IMR-90 (cell line): ENCODE data around the gene GLIS1. TPM values are rescaled to one million over a fixed set of nuclear protein-coding genes. Genes with fewer than 3 reads are reported as not detected.

Experiments used
- ATAC-seq: fragments of 200-7000 bp; cut with Tn5 transposase; 2 replicates; pipeline ENCODE4 v1.9.1; 2020; ENCODE audit warnings: low read depth, mild to moderate bottlenecking, moderate library complexity
- BruUV-seq: library from RNA; stranded (reverse); fragments of 400-500 nt; replicated peaks from 2 replicates; lab custom pipeline; 2021; lab: Mats Ljungman, UMichigan
- CTCF ChIA-PET: fragments of 300-600 bp; formaldehyde crosslinking; extraction: SDS; loops from one replicate; lab custom pipeline; 2021; ENCODE audit warnings: antibody characterized with exemption; lab: Yijun Ruan, JAX
- POLR2A ChIA-PET: fragments of 300-600 bp; sonication (Branson Sonifier 250); formaldehyde crosslinking; loops from one replicate; lab custom pipeline; 2022; ENCODE audit warnings: antibody characterized with exemption; ENCODE audit not compliant: unreplicated experiment; lab: Charles Lee
- DNase-seq: peaks from one replicate; pipeline ENCODE4 v3.0.0; 2013
- H2AFZ ChIP-seq: replicated peaks from 2 replicates; pipeline ENCODE3; 2013; ENCODE audit warnings: low read length, mild to moderate bottlenecking; ENCODE audit not compliant: poor library complexity
- H2AK5ac ChIP-seq: 2 replicates; pipeline ENCODE4 v1.6.1; 2013; ENCODE audit warnings: low read depth, low read length, inconsistent platforms
- H2AK9ac ChIP-seq: replicated peaks from 2 replicates; pipeline ENCODE3; 2013; ENCODE audit warnings: mild to moderate bottlenecking, low read depth, low read length, moderate library complexity; ENCODE audit not compliant: poor library complexity
- H2BK120ac ChIP-seq: 2 replicates; pipeline ENCODE4 v1.6.1; 2013; ENCODE audit warnings: low read depth, low read length, inconsistent platforms
- H2BK15ac ChIP-seq: 3 replicates; pipeline ENCODE4 v1.6.1; 2013; ENCODE audit warnings: low read depth, low read length, inconsistent platforms
- H2BK20ac ChIP-seq: 2 replicates; pipeline ENCODE4 v1.6.1; 2013; ENCODE audit warnings: low read depth, mild to moderate bottlenecking, inconsistent platforms, low read length, moderate library complexity
- H2BK5ac ChIP-seq: 2 replicates; pipeline ENCODE4 v1.6.1; 2013; ENCODE audit warnings: mild to moderate bottlenecking, low read depth, low read length, inconsistent platforms; ENCODE audit not compliant: poor library complexity, severe bottlenecking
- H3K14ac ChIP-seq: replicated peaks from 2 replicates; pipeline ENCODE4 v1.6.1; 2013; ENCODE audit warnings: low read depth, low read length, inconsistent platforms
- H3K18ac ChIP-seq: 2 replicates; pipeline ENCODE4 v1.6.1; 2013; ENCODE audit warnings: low read depth, low read length, control low read depth
- H3K23ac ChIP-seq: 2 replicates; pipeline ENCODE4 v1.6.1; 2013; ENCODE audit warnings: low read depth, low read length, inconsistent platforms
- H3K27ac ChIP-seq: 2 replicates; pipeline ENCODE4 v1.5.1; 2013; ENCODE audit warnings: mild to moderate bottlenecking, control low read depth, low read length; ENCODE audit not compliant: insufficient read depth
- H3K27me3 ChIP-seq: 2 replicates; pipeline ENCODE4 v1.6.1; 2013; ENCODE audit warnings: low read length; ENCODE audit not compliant: control insufficient read depth, insufficient read depth
- H3K36me3 ChIP-seq: 2 replicates; pipeline ENCODE4 v1.6.1; 2013; ENCODE audit warnings: low read length, mixed read lengths; ENCODE audit not compliant: control insufficient read depth, insufficient read depth
- H3K4ac ChIP-seq: 2 replicates; pipeline ENCODE4 v1.6.1; 2013; ENCODE audit warnings: low read depth, low read length, inconsistent platforms
- H3K4me1 ChIP-seq: 2 replicates; pipeline ENCODE4 v1.6.1; 2013; ENCODE audit warnings: low read length, mixed read lengths; ENCODE audit not compliant: control insufficient read depth, insufficient read depth
- H3K4me2 ChIP-seq: 2 replicates; pipeline ENCODE4 v1.6.1; 2013; ENCODE audit warnings: low read depth, mild to moderate bottlenecking, control low read depth, low read length, moderate library complexity
- H3K4me3 ChIP-seq: 2 replicates; pipeline ENCODE4 v1.5.1; 2013; ENCODE audit warnings: low read depth, mild to moderate bottlenecking, control low read depth, low read length, moderate library complexity; ENCODE audit not compliant: insufficient read depth
- H3K56ac ChIP-seq: 2 replicates; pipeline ENCODE4 v1.6.1; 2013; ENCODE audit warnings: low read length, inconsistent platforms; ENCODE audit not compliant: insufficient read depth; ENCODE audit errors: extremely low read depth
- H3K79me1 ChIP-seq, 2 experiments: 2 replicates each; pipeline ENCODE4 v1.6.1; 2013; ENCODE audit warnings: low read length in 2 of 2, inconsistent platforms in 1 of 2, low read depth in 1 of 2
- H3K9ac ChIP-seq: 2 replicates; pipeline ENCODE4 v1.6.1; 2013; ENCODE audit warnings: low read depth, low read length, control low read depth
- H3K9me1 ChIP-seq: 2 replicates; pipeline ENCODE4 v1.6.1; 2013; ENCODE audit warnings: low read length, inconsistent platforms; ENCODE audit not compliant: insufficient read depth
- H3K9me3 ChIP-seq: 2 replicates; pipeline ENCODE4 v1.6.1; 2013; ENCODE audit warnings: low read length; ENCODE audit not compliant: control insufficient read depth, insufficient read depth
- H4K20me1 ChIP-seq: 2 replicates; pipeline ENCODE4 v1.6.1; 2013; ENCODE audit warnings: low read length, inconsistent platforms; ENCODE audit not compliant: insufficient read depth
- H4K5ac ChIP-seq: 2 replicates; pipeline ENCODE4 v1.6.1; 2013; ENCODE audit warnings: mild to moderate bottlenecking, low read depth, low read length, control low read depth
- H4K8ac ChIP-seq, 2 experiments: 2 replicates each; pipeline ENCODE4 v1.6.1; 2013; ENCODE audit warnings: low read depth in 2 of 2, low read length in 2 of 2, control low read depth in 1 of 2, inconsistent platforms in 1 of 2
- H4K91ac ChIP-seq: 2 replicates; pipeline ENCODE4 v1.6.1; 2013; ENCODE audit warnings: low read depth, low read length, inconsistent platforms; ENCODE audit not compliant: insufficient read depth
- BHLHE40 ChIP-seq: fragments of 150-350 bp; IDR thresholded peaks from 2 replicates; pipeline ENCODE4 v1.6.1; 2016; ENCODE audit warnings: mild to moderate bottlenecking, low read depth, low read length
- CEBPB ChIP-seq: IDR thresholded peaks from 2 replicates; pipeline ENCODE4 v1.6.1; 2012; ENCODE audit warnings: low read depth, low read length, improper control_type of control experiment
- CHD1 ChIP-seq: IDR thresholded peaks from 2 replicates; pipeline ENCODE4 v1.6.1; 2012; ENCODE audit warnings: low read depth, low read length, improper control_type of control experiment
- FOS ChIP-seq: fragments of 150-350 bp; IDR thresholded peaks from 2 replicates; pipeline ENCODE4 v1.6.1; 2016; ENCODE audit warnings: low read depth, low read length
- MAFK ChIP-seq: IDR thresholded peaks from 2 replicates; pipeline ENCODE4 v1.6.1; 2012; ENCODE audit warnings: low read depth, low read length, improper control_type of control experiment
- MAZ ChIP-seq: IDR thresholded peaks from 2 replicates; pipeline ENCODE4 v1.6.1; 2012; ENCODE audit warnings: low read depth, mild to moderate bottlenecking, low read length, improper control_type of control experiment, moderate library complexity, borderline replicate concordance
- MXI1 ChIP-seq: IDR thresholded peaks from 2 replicates; pipeline ENCODE4 v1.6.1; 2012; ENCODE audit warnings: low read depth, mild to moderate bottlenecking, low read length, moderate library complexity, borderline replicate concordance
- NFE2L2 ChIP-seq: fragments of 150-350 bp; IDR thresholded peaks from 2 replicates; pipeline ENCODE4 v1.6.1; 2016; ENCODE audit warnings: low read depth, mild to moderate bottlenecking, low read length
- POLR2A ChIP-seq: IDR thresholded peaks from 2 replicates; pipeline ENCODE4 v1.6.1; 2012; ENCODE audit warnings: mild to moderate bottlenecking, low read depth, low read length
- RAD21 ChIP-seq: IDR thresholded peaks from 2 replicates; pipeline ENCODE4 v1.6.1; 2012; ENCODE audit warnings: low read length, improper control_type of control experiment
- RFX5 ChIP-seq: IDR thresholded peaks from 2 replicates; pipeline ENCODE4 v1.8.0; 2012; ENCODE audit warnings: low read depth, mild to moderate bottlenecking, low read length, moderate library complexity
- SMC3 ChIP-seq: fragments of 150-350 bp; IDR thresholded peaks from 2 replicates; pipeline ENCODE4 v1.6.1; 2016; ENCODE audit warnings: low read depth, mild to moderate bottlenecking, antibody characterized with exemption, low read length, moderate library complexity
- WGBS, 2 experiments: methylation state at CpG; one replicate each; pipeline versions ENCODE4 v1.1.5 to v1.1.7; 2013; ENCODE audit warnings: missing lambda C conversion rate in 2 of 2; ENCODE audit not compliant: insufficient read length in 1 of 2; ENCODE audit errors: extremely low coverage in 2 of 2; 5-methylcytosine and 5-hydroxymethylcytosine counted together
- dilution Hi-C: fragments of 300-500 bp; cut with HindIII; formaldehyde crosslinking; loops from one replicate; pipeline ENCODE4 v1.14.3; 2018; ENCODE audit warnings: low sequenced_read_pairs; ENCODE audit not compliant: unreplicated experiment
- in situ Hi-C: fragments of 300-500 bp; cut with MboI; formaldehyde crosslinking; loops from 3 replicates; pipeline ENCODE4 v1.14.3; 2019; ENCODE audit warnings: low sequenced_read_pairs, inconsistent platforms, mixed read lengths
- intact Hi-C: fragments of 100-400 bp; cut with micrococcal nuclease; formaldehyde crosslinking; loops from 2 replicates; pipeline ENCODE4 v1.10.0; 2022
- polyA plus RNA-seq, 3 experiments: library from polyadenylated mRNA; depleted of rRNA; stranded (reverse); fragments of >200 nt; gene quantifications; 2 replicates each; pipeline ENCODE4 v1.2.3, GENCODE V29; 2012; ENCODE audit warnings: low replicate concordance in 1 of 3
- total RNA-seq: library from RNA; depleted of rRNA; stranded (reverse); fragments of >200 nt; gene quantifications from 2 replicates; pipeline ENCODE4 v1.2.3, GENCODE V29; 2012
- TF ChIP-seq, protein P1 (sequence below): fragments of 150-350 bp; IDR thresholded peaks from 2 replicates; pipeline ENCODE4 v1.6.1; 2017; ENCODE audit warnings: mild to moderate bottlenecking, antibody characterized with exemption, low read length, low read depth
- TF ChIP-seq, protein P2 (sequence below): conservative IDR thresholded peaks from 2 replicates; pipeline ENCODE4 v1.5.1; 2012; ENCODE audit warnings: mild to moderate bottlenecking, low read depth, low read length, improper control_type of control experiment
- TF ChIP-seq, protein P3 (sequence below): fragments of 150-350 bp; IDR thresholded peaks from 2 replicates; pipeline ENCODE4 v1.6.1; 2016; ENCODE audit warnings: low read depth, mild to moderate bottlenecking, low read length, moderate library complexity, borderline replicate concordance

Gene GLIS1
- total and polyA plus RNA-seq, 2 of the 4 experiments (the other 2 are of a cell fraction) = 0.18 to 2.3 TPM

DNA sequence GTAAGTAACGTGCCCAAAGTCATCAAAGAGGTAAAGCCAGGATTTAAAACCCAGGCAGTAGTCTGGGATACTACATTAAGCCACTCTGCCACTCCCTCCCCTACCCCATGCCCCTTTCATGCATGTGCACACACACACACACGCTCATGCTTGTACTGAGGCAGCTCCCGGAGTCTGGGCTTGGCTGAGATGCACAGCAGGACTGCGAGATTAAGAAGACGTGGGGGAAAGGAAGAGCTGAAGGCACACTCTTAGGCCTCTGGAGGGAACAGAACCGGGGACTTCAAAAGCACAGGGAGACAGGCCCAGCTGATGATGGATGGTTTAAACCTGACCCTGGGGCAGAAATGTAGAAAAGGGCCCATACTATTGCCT is 98.3 kb downstream of the GLIS1 start:
- Histone ChIP-seq H4K5ac (no peak overlapping the region), H3K4ac (no peak overlapping the region), H2AFZ (no peak overlapping the region), H3K36me3 (no peaks in the 10 kb centered on the region), H3K56ac (no peak overlapping the region), H2AK5ac (no peak overlapping the region), H2BK120ac (no peak overlapping the region), H3K9ac (no peak overlapping the region), H4K8ac (no peak overlapping the region), H3K4me2 (no peak overlapping the region), H2BK20ac (no peak overlapping the region), H2BK5ac (no peak overlapping the region), H3K23ac (no peak overlapping the region), H2BK15ac (no peak overlapping the region), H3K27me3 (peaks cover 2% of the 10 kb centered on the region; the same call in 1 of the 2 replicates), H4K20me1 (peaks cover 14% of the 10 kb centered on the region; the same call in 1 of the 2 replicates), H3K9me3 (no peaks in the 10 kb centered on the region), H3K79me1 (peaks cover 0 to 9% of the 10 kb centered on the region in 2 experiments; a peak in 1 of 4 replicates), H3K9me1 (peaks cover 10% of the 10 kb centered on the region), H3K4me1 (no peaks in the 10 kb centered on the region; the same call in 1 of the 2 replicates), H3K14ac (no peak overlapping the region), H3K18ac (no peak overlapping the region), H2AK9ac (no peak overlapping the region), H4K91ac (no peak overlapping the region), H3K27ac (no peak overlapping the region), H3K4me3 (no peak overlapping the region)
- in situ Hi-C loops (no loop called here), intact Hi-C loops (no loop called here), dilution Hi-C loops (no loop called here)
- no TSS peak for BruUV-seq
- WGBS, 2 experiments = 66% methylated on average over 3 of the region's 6 CpGs; no CpG with 5 or more reads in 1 of the 2 experiments
- TF ChIP-seq MXI1 (no peak), POLR2A (no peak), FOS (no peak), RAD21 (no peak), RFX5 (no peak), NFE2L2 (no peak), CHD1 (no peak), MAZ (no peak), BHLHE40 (no peak), CEBPB (no peak), MAFK (no peak), SMC3 (no peak)
- TF ChIP-seq, protein P1, sequence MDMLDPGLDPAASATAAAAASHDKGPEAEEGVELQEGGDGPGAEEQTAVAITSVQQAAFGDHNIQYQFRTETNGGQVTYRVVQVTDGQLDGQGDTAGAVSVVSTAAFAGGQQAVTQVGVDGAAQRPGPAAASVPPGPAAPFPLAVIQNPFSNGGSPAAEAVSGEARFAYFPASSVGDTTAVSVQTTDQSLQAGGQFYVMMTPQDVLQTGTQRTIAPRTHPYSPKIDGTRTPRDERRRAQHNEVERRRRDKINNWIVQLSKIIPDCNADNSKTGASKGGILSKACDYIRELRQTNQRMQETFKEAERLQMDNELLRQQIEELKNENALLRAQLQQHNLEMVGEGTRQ = no peak
- TF ChIP-seq, protein P2, sequence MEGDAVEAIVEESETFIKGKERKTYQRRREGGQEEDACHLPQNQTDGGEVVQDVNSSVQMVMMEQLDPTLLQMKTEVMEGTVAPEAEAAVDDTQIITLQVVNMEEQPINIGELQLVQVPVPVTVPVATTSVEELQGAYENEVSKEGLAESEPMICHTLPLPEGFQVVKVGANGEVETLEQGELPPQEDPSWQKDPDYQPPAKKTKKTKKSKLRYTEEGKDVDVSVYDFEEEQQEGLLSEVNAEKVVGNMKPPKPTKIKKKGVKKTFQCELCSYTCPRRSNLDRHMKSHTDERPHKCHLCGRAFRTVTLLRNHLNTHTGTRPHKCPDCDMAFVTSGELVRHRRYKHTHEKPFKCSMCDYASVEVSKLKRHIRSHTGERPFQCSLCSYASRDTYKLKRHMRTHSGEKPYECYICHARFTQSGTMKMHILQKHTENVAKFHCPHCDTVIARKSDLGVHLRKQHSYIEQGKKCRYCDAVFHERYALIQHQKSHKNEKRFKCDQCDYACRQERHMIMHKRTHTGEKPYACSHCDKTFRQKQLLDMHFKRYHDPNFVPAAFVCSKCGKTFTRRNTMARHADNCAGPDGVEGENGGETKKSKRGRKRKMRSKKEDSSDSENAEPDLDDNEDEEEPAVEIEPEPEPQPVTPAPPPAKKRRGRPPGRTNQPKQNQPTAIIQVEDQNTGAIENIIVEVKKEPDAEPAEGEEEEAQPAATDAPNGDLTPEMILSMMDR = no peak
- TF ChIP-seq, protein P3, sequence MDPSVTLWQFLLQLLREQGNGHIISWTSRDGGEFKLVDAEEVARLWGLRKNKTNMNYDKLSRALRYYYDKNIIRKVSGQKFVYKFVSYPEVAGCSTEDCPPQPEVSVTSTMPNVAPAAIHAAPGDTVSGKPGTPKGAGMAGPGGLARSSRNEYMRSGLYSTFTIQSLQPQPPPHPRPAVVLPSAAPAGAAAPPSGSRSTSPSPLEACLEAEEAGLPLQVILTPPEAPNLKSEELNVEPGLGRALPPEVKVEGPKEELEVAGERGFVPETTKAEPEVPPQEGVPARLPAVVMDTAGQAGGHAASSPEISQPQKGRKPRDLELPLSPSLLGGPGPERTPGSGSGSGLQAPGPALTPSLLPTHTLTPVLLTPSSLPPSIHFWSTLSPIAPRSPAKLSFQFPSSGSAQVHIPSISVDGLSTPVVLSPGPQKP = no peak
- POLR2A ChIA-PET = no interaction called here
- CTCF ChIA-PET = no interaction called here
- DNase-seq (no peak), ATAC-seq (no peak)
